Activated naive CD4-positive, alpha-beta T cell treated with anti-CD3 and anti-CD28 coated beads, Interleukin-2, amount 10 ng/mL, durations not matched to agents 7 days and 5 days (primary cell): ENCODE results near the gene PHF21A.
"Not testable (repeated sequence)": the region's sequence is repeated elsewhere in the genome, so short reads cannot be mapped to it uniquely, and the experiment has no call there.

Experiments used
- CTCF ChIA-PET: fragments of 350-600 bp; sonication (Branson Sonifier 250); formaldehyde crosslinking; loops from one replicate; lab custom pipeline; 2021; ENCODE audit warnings: antibody characterized with exemption; lab: Charles Lee
- DNase-seq: peaks from one replicate; pipeline ENCODE4 v3.0.0-alpha.2; 2020
- H3K27ac Mint-ChIP-seq: one replicate; pipeline ENCODE4 v1.8.0; 2021; ENCODE audit warnings: mild to moderate bottlenecking, moderate library complexity, mixed read lengths
- H3K27me3 Mint-ChIP-seq: one replicate; pipeline ENCODE4 v1.8.0; 2021; ENCODE audit warnings: mild to moderate bottlenecking, mixed read lengths
- H3K36me3 Mint-ChIP-seq: one replicate; pipeline ENCODE4 v1.8.0; 2021; ENCODE audit warnings: mixed read lengths
- H3K4me1 Mint-ChIP-seq: one replicate; pipeline ENCODE4 v1.8.0; 2021; ENCODE audit warnings: mixed read lengths
- H3K4me3 Mint-ChIP-seq: one replicate; pipeline ENCODE4 v1.8.0; 2021; ENCODE audit warnings: mild to moderate bottlenecking, moderate library complexity, mixed read lengths
- H3K9me3 Mint-ChIP-seq: one replicate; pipeline ENCODE4 v1.8.0; 2021; ENCODE audit warnings: mixed read lengths

PHF21A gene

DNA sequence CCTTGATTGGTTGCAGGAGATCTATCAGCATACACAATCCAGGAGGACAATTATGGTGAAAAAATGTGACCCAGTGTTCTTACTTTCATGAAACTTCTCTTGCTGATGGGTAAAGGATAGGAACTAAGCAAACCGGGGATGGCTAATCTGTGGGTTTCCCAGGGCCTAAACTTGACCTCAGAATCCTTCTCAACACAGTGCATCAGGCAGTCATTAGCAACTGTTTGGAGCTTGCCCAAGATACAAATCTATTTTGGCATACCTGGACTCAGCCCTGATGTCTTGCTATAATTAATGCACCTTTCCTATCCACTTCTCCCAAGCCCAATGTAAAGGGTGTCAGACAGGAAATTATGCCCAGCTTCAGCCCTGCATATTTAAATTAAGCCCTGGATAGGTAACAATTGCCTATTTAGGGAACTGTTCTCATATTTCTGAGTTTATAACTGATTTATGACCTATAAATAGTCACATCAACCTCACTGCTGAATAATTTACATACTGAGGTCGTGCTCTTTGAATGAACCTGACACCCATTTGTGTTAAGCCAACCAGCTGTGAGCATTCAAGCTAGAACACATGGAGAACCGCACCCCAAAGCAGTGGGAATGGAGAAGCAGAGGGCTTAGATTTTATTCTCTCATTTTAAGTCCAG lies 9.2 kb upstream of the PHF21A start:
- H3K9me3 Mint-ChIP-seq: no peaks in the 10 kb centered on the region
- H3K4me3 Mint-ChIP-seq: no peak overlapping the region
- CTCF ChIA-PET: no interaction called here
- no peak overlapping the region for H3K27ac Mint-ChIP-seq
- no peaks in the 10 kb centered on the region for H3K36me3 Mint-ChIP-seq
- no peak for DNase-seq
- peaks cover 15% of the 10 kb centered on the region for H3K27me3 Mint-ChIP-seq
- peaks cover 21% of the 10 kb centered on the region for H3K4me1 Mint-ChIP-seq

- Mint-ChIP-seq H3K27me3 (peaks cover 10% of the 10 kb centered on the region), H3K4me1 (peaks cover 21% of the 10 kb centered on the region)
Measured at GRCh38 chr11:46129133-46129532, 7.9 kb upstream of the PHF21A start.

DNA sequence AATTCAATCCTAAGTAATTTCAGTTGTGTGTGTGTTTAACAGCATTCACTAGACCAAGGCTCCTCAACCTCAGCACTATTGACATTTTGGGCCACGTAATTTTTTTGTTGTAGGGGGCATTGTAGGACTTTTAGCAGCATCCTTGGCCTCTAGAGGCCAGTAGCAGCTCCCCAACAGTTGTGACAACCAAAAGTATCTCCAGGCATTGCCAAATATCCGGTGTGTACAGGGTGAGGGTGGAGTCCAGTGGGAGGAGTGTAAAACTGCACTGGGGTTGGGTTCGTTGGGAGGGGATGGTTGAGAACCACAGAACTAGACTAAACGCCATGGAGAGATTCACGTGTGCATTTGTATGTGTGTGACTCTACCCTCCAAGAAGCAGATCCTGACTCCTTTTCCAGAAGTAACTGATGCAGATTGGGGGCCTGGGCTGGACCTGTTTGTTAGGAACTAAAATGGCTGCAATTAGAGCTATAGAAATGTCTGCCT lies 5.9 kb upstream of the PHF21A start:
- no peak overlapping the region for H3K4me3 Mint-ChIP-seq
- H3K36me3 Mint-ChIP-seq: no peaks in the 10 kb centered on the region
- H3K27me3 Mint-ChIP-seq: peaks cover 6% of the 10 kb centered on the region
- CTCF ChIA-PET: interaction anchor here (0.6 to 1.3 kb wide), 8 partner anchors 11 to 225 kb away, joined by 3 to 12 read pairs (median 3); no protein-coding TSS in a partner anchor
- peak; percentile 80 for DNase-seq
- H3K4me1 Mint-ChIP-seq: peaks cover 28% of the 10 kb centered on the region
- H3K9me3 Mint-ChIP-seq: no peaks in the 10 kb centered on the region
- peak overlapping the region; percentile 12 for H3K27ac Mint-ChIP-seq

More at GRCh38 chr11:46129133-46129532, 7.9 kb upstream of the PHF21A start:
- CTCF ChIA-PET: interaction anchor here (0.8 kb wide), 1 partner anchor 164 kb away, joined by 3 read pairs; no protein-coding TSS in a partner anchor
- H3K36me3 Mint-ChIP-seq: no peaks in the 10 kb centered on the region
- H3K4me3 Mint-ChIP-seq: no peak overlapping the region
- no peak overlapping the region for H3K27ac Mint-ChIP-seq
- H3K9me3 Mint-ChIP-seq: no peaks in the 10 kb centered on the region
- no peak for DNase-seq

- H3K4me3 Mint-ChIP-seq: no peak overlapping the region
- peaks cover 10% of the 10 kb centered on the region for H3K27me3 Mint-ChIP-seq
- peaks cover 29% of the 10 kb centered on the region for H3K4me1 Mint-ChIP-seq
- no peak overlapping the region for H3K27ac Mint-ChIP-seq
- H3K9me3 Mint-ChIP-seq: no peaks in the 10 kb centered on the region
- CTCF ChIA-PET: interaction anchor here (0.9 to 2.7 kb wide), 5 partner anchors 22 to 185 kb away, joined by 3 to 11 read pairs (median 7); no protein-coding TSS in a partner anchor
- H3K36me3 Mint-ChIP-seq: no peaks in the 10 kb centered on the region
- DNase-seq: no peak
Measured at GRCh38 chr11:46125284-46125683, 4.0 kb upstream of the PHF21A start.

GRCh38 chr11:46122945-46123715 lies 1.9 kb upstream of the PHF21A start:
- DNase-seq: no peak
- Mint-ChIP-seq H3K4me3 (peak overlapping the region; percentile 26), H3K36me3 (peaks cover 5% of the 10 kb centered on the region), H3K4me1 (peaks cover 41% of the 10 kb centered on the region), H3K27me3 (peaks cover 4% of the 10 kb centered on the region), H3K27ac (no peak overlapping the region), H3K9me3 (no peaks in the 10 kb centered on the region)
- CTCF ChIA-PET: interaction anchor here (0.6 to 2.7 kb wide), 5 partner anchors 116 to 280 kb away, joined by 3 to 11 read pairs (median 3); no protein-coding TSS in a partner anchor

DNA sequence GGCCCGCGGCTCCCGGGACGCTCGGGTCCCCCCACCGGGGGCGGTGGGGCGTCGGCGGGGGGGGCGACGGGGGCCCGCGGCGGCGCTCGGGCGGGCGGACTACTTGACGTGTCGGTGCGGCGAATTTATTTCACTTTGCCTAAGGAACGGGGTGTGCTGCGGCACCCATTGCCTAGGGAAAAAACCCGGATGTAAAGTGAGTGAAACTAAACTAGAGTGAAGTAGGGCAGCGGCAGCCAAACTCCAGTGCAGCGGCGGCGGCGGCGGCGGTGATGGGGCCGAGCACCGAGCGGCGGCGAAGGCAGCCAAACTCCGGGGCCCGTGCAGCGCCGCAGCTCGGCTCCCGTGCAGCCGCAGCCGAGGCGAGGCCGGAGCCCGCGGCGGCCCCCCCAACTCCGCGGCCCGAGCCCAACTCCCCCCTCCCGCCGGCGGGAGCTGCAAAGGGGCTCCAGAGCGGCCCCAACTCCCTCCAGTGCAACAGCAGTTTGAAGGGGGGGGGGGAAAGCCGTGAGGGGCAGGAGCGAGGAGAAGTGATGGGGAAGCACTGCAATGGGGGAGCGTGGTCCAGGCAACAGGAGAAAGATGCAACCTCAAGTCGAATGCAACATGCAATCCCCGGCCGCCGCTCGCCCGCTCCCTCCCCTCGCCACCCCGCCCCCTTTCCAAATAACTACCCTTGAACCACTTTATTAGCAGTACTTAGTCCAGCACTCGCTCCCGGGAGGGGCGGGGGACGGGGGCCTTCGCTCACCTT lies 647 bp upstream of the PHF21A start:
- peaks cover 5% of the 10 kb centered on the region for H3K36me3 Mint-ChIP-seq
- peaks cover 4% of the 10 kb centered on the region for H3K27me3 Mint-ChIP-seq
- H3K27ac Mint-ChIP-seq: peak overlapping the region; percentile 96
- CTCF ChIA-PET: no interaction called here
- DNase-seq: peak; percentile 84
- peak overlapping the region; percentile 89 for H3K4me3 Mint-ChIP-seq
- peaks cover 43% of the 10 kb centered on the region for H3K4me1 Mint-ChIP-seq
- H3K9me3 Mint-ChIP-seq: no peaks in the 10 kb centered on the region

DNA sequence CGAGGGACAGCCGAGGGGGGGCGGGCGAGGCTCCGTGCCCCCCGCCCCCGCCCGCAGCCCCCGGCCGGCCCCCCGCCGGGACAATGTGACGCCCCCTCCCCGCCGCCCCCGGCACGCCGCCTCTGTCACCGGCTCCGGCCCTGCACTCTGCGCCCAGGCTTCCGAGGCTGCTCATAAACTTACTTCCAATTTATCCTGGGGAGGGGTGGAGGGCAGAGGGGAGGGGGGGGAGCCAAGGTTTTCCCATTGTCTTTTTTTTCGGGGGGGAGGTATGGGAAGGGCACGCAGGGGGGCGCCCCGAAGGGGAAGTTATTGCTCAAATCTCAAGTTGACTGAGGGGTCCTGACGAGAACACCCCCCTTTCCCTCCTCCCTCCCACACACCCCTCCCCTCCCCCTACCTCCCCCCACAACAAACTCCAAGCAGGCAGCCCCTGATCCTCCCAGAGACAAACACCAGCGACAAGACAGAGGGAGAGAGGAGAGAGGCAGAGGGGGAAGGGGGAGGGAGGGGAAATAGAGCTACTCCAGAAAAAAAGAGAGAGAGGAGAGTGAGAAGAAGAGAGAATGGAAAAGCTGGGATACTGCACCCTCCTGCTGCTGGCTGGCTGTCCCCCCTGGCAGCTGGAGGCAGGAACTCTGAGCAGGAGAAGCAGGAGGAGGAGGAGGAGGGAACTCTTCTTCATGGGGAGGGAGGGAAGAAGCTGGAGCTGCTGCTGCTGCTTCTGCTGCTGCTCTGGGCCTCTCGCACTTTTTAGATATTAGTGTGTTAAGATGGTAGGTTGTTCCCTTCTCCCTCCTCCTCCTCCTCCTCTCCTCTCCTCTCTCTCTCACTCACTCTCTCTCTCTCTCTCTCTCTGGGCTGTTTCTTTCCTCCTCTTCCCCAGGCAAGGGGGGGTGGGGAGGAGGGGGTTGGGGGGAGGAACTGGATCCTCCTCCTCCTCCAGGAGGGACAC lies 631 bp downstream of the PHF21A start:
- Mint-ChIP-seq H3K36me3 (peaks cover 6% of the 10 kb centered on the region), H3K4me1 (peaks cover 49% of the 10 kb centered on the region), H3K9me3 (no peaks in the 10 kb centered on the region), H3K27me3 (peaks cover 4% of the 10 kb centered on the region), H3K4me3 (peak overlapping the region; percentile 89), H3K27ac (peak overlapping the region; percentile 94)
- CTCF ChIA-PET: no interaction called here
- peak; percentile 45 for DNase-seq

DNA sequence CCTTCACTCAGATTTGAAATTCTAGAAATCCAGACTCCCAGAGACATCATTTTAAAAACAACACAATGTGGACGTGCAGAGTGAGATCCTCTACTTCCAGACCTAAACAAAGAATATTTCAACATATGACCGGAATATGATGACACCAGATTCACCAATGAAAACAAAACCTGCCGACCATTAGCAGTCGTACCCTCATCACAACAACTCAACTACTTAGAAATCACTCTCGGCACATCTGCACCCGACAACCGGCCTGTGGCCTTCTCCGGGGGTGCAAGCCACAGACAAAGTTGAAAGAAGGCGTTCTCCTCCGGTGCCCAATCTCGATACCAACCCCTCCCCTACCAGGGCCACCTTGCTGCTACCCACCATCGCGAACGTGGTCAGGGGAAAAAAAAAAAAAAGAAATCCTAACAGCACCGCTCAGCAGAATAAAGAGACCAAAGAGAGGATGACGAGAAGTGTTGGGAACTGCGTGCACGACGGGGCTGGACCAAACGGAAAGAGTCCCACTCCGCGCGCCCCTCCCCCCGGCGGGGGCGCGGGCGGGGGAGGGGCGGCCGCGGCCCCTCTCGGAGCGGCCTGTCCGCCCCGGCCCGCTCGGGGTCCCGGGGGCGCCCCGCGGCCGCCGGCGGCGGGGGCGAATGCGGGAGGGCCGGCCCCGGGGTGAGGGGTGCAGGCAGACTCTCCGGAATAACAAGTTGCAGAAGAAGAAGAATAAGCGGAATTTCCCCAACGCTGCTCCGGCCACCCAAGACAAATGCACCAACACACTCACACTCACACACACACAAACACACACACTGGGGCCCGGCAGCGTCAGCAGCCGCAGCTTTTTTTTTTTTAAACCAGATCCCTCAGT lies 1.7 kb downstream of the PHF21A start:
- Mint-ChIP-seq H3K36me3 (peaks cover 6% of the 10 kb centered on the region), H3K4me3 (peak overlapping the region; percentile 95)
- CTCF ChIA-PET: interaction anchor here (2.4 kb wide), 1 partner anchor 15 kb away, joined by 8 read pairs; no protein-coding TSS in a partner anchor

DNA sequence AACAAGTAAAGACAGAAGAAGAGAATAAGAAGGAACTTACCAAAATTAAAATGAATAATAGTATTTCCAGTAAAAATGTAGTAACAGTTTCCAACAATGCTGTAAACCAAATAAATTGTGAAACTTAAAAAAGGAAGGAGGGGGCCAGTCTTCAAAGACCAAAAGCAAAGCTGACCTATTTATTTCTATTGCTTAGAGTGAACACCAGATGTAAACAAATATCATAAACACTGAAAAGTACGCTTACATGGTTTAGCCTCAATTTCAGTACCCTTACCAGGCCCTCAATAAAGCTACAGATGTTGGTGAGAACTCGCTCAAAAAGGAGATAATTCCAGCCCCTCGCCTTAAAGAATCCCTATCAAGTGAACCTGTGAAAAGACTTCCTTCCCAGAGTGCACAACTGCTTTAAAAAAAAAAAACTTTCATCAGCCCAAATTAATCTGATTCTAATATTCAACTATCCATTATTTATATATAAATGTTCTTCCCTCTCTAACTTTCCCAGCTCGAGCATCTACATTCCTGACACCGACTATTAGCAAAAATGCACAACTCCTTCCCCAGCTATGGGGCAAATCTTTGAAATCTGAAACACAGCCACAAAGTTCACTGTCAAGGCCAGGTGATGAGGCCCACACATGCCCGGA lies 2.4 kb downstream of the PHF21A start:
- DNase-seq: no peak
- Mint-ChIP-seq H3K9me3 (no peaks in the 10 kb centered on the region), H3K36me3 (peaks cover 6% of the 10 kb centered on the region), H3K27me3 (peaks cover 4% of the 10 kb centered on the region), H3K4me1 (peaks cover 64% of the 10 kb centered on the region), H3K4me3 (peak overlapping the region; percentile 88), H3K27ac (peak overlapping the region; percentile 96)
- CTCF ChIA-PET: interaction anchor here (2.4 kb wide), 1 partner anchor 14 kb away, joined by 8 read pairs; no protein-coding TSS in a partner anchor

More for the DNA sequence above, 1.7 kb downstream of the PHF21A start:
- Mint-ChIP-seq H3K4me1 (peaks cover 58% of the 10 kb centered on the region), H3K27me3 (peaks cover 4% of the 10 kb centered on the region), H3K27ac (peak overlapping the region; percentile 96), H3K9me3 (no peaks in the 10 kb centered on the region)
- peak; percentile 63 for DNase-seq

DNA sequence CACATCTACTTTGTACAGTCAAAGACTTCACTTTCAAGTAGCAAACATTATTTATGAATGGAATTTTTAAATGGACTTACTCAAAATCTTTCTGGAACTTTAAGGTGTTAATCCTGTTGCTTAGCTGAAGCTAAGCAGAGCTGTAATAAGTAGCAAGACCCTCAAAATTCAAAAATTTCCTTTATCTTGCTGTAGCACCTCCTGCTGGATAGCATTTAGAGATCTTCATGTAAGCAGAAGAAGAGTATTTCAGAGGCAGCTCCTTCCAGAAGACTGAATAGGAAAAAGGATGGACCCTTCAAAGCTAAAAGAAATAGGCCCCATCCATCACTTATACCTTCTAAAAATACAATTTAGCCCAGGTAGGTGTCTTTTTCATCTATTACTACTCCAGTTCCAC lies 3.4 kb downstream of the PHF21A start:
- CTCF ChIA-PET: interaction anchor here (1.3 to 3.6 kb wide), 4 partner anchors 9 to 153 kb away, joined by 4 to 16 read pairs (median 10); no protein-coding TSS in a partner anchor
- DNase-seq: no peak
- Mint-ChIP-seq H3K4me1 (peaks cover 64% of the 10 kb centered on the region), H3K9me3 (no peaks in the 10 kb centered on the region), H3K4me3 (no peak overlapping the region), H3K27ac (peak overlapping the region; percentile 16), H3K36me3 (peaks cover 8% of the 10 kb centered on the region), H3K27me3 (peaks cover 4% of the 10 kb centered on the region)

GRCh38 chr11:46116712-46117037 lies 4.6 kb downstream of the PHF21A start:
- peaks cover 61% of the 10 kb centered on the region for H3K4me1 Mint-ChIP-seq
- not testable (repeated sequence) for H3K4me3 Mint-ChIP-seq, H3K9me3 Mint-ChIP-seq, H3K27me3 Mint-ChIP-seq, DNase-seq, H3K36me3 Mint-ChIP-seq
- CTCF ChIA-PET: interaction anchor here (0.7 to 3.6 kb wide), 6 partner anchors 11 to 250 kb away, joined by 3 to 16 read pairs (median 4); no protein-coding TSS in a partner anchor
- H3K27ac Mint-ChIP-seq: peak overlapping the region; percentile 60
